GM18498 (cell line): ENCODE measurements around the gene TPRG1L.

Experiments used
- ATAC-seq: cut with Tn5 transposase; IDR thresholded peaks from one replicate; pipeline ENCODE4 v1.9.1; 2021; ENCODE audit warnings: mild to moderate bottlenecking, moderate library complexity; ENCODE audit not compliant: unreplicated experiment

The TPRG1L gene

GRCh38 chr1:3593334-3593733, 31.5 kb upstream of the TPRG1L start:
- no peak for ATAC-seq

- ATAC-seq: no peak
Observed at GRCh38 chr1:3593745-3594144, 31.1 kb upstream of the TPRG1L start.

GRCh38 chr1:3594706-3595377, 30.0 kb upstream of the TPRG1L start:
- ATAC-seq: no peak

- ATAC-seq: no peak
Observed at GRCh38 chr1:3595949-3596348, 28.9 kb upstream of the TPRG1L start.

- no peak for ATAC-seq
Observed at GRCh38 chr1:3596663-3597598, 27.9 kb upstream of the TPRG1L start.

GRCh38 chr1:3597599-3597964, 27.2 kb upstream of the TPRG1L start:
- ATAC-seq: no peak

GRCh38 chr1:3598051-3598491, 26.7 kb upstream of the TPRG1L start:
- ATAC-seq: no peak

- ATAC-seq: no peak
Observed at GRCh38 chr1:3598522-3599285, 26.1 kb upstream of the TPRG1L start.

- no peak for ATAC-seq
Observed at GRCh38 chr1:3599286-3599811, 25.5 kb upstream of the TPRG1L start.

GRCh38 chr1:3599816-3600215, 25.0 kb upstream of the TPRG1L start:
- ATAC-seq: no peak

- no peak for ATAC-seq
Observed at GRCh38 chr1:3600354-3600753, 24.5 kb upstream of the TPRG1L start.

GRCh38 chr1:3601743-3602142, 23.1 kb upstream of the TPRG1L start:
- ATAC-seq: no peak

GRCh38 chr1:3602375-3602774, 22.4 kb upstream of the TPRG1L start:
- ATAC-seq: no peak

- no peak for ATAC-seq
Observed at GRCh38 chr1:3603156-3603555, 21.7 kb upstream of the TPRG1L start.

GRCh38 chr1:3603571-3604467, 21.0 kb upstream of the TPRG1L start:
- ATAC-seq: no peak

- ATAC-seq: no peak
Observed at GRCh38 chr1:3604468-3604974, 20.3 kb upstream of the TPRG1L start.

- ATAC-seq: no peak
Observed at GRCh38 chr1:3604997-3605823, 19.6 kb upstream of the TPRG1L start.

- ATAC-seq: no peak
Observed at GRCh38 chr1:3606779-3607702, 17.8 kb upstream of the TPRG1L start.
